Activated naive CD8-positive, alpha-beta T cell treated with anti-CD3 and anti-CD28 coated beads for 36 hours (primary cell): ENCODE measurements around the gene TMED9. TPM values are rescaled to one million over a fixed set of nuclear protein-coding genes. Genes with fewer than 3 reads are reported as not detected.
A peak's percentile ranks its signal among the peaks of the same experiment; 100 is the strongest.
"Not testable (repeated sequence)": the region's sequence is repeated elsewhere in the genome, so short reads cannot be mapped to it uniquely, and the experiment has no call there.

Experiments used
- DNase-seq: peaks from one replicate; pipeline ENCODE4 v3.0.0; 2021
- H3K27ac Mint-ChIP-seq: one replicate; pipeline ENCODE4 v1.8.0; 2022; ENCODE audit warnings: mild to moderate bottlenecking, moderate library complexity, mixed read lengths
- H3K27me3 Mint-ChIP-seq: one replicate; pipeline ENCODE4 v1.8.0; 2022; ENCODE audit warnings: mild to moderate bottlenecking, mixed read lengths
- H3K36me3 Mint-ChIP-seq: one replicate; pipeline ENCODE4 v1.8.0; 2021; ENCODE audit warnings: mild to moderate bottlenecking, mixed read lengths
- H3K4me1 Mint-ChIP-seq: one replicate; pipeline ENCODE4 v1.8.0; 2021; ENCODE audit warnings: mixed read lengths
- H3K4me3 Mint-ChIP-seq: one replicate; pipeline ENCODE4 v1.8.0; 2022; ENCODE audit warnings: mild to moderate bottlenecking, moderate library complexity, mixed read lengths
- H3K9me3 Mint-ChIP-seq: one replicate; pipeline ENCODE4 v1.8.0; 2022; ENCODE audit warnings: mixed read lengths
- total RNA-seq, 2 experiments: library from RNA; stranded (reverse); gene quantifications; one replicate each; pipeline ENCODE4 v1.2.3, GENCODE V29; 2021

The TMED9 gene
- total RNA-seq, 2 experiments from 2014 or later: 102 to 103 TPM

DNA sequence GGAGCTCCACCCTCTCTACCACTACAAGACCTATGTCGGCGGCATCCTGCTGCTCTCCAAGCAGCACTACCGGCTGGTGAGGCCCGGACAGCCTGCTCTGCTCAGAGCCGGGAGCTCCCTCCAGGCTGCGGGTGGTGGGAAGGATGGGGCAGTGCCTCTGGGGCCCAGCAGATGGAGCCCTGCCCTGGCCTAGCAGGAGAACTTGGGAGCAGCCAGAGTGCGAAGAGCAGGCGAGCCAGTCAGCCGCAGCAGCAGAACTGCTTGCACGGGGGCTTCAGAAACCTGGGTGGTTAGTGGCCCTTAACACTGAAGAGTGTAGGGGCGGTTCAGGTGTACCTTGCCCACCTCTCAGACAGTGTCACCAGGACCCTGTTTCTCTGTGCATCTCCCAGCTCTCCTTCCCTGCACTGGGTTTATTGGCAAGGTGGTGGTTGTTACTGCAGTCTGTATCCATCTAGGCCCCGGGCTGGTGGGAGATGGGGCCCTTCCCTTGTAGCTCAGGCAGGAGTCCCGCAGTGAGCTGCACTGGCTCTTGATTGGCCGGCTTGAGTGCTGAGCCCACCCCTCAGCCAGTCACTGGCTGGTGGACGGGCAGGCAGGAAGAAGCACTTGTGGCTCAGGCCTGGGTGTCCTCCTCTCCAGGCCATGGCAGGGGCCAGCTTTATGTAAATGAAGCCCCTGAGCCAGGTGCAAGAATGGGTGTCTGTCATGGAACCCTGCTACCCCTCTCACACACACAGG is 15.6 kb downstream of the TMED9 start:
- DNase-seq: peak; percentile 75
- Mint-ChIP-seq H3K27me3 (no peaks in the 10 kb centered on the region), H3K27ac (no peak overlapping the region), H3K36me3 (peaks cover 5% of the 10 kb centered on the region), H3K9me3 (no peaks in the 10 kb centered on the region), H3K4me1 (peaks cover 8% of the 10 kb centered on the region), H3K4me3 (no peak overlapping the region)

DNA sequence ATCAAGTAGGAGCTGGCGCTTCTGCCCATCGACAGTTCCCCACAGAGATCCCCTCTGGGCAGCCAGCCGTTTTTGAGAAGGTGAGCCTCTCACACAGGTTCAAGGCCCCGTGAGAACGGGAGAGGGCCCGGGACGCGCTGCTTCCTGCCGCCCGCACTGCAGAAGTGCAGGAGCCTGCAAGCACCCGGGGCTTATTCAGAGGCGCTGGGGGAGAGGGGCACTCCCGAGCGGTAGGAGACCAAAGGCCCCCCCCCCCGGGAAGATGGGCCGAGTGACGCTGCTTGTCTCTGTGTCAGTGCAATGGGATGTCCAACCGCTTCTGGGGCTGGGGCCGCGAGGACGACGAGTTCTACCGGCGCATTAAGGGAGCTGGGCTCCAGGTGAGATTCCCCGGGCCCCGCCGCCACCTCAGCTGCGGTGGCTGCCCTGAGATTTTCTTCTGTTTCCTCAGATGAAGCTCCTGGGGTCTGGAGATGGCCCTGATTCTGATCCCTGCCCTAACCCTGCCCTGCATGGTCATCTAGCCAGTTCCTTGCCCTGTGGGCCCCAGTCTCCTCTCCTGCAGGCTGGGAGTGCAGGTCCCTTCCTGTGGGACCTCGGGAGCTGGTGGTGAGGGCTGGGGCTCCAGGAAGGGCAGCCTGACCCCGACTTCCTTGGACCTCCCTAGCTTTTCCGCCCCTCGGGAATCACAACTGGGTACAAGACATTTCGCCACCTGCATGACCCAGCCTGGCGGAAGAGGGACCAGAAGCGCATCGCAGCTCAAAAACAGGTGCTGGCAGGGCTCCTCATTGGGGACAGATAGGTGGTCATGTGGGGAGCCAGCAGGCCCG is 16.5 kb downstream of the TMED9 start:
- peaks cover 6% of the 10 kb centered on the region for H3K4me1 Mint-ChIP-seq
- peaks cover 3% of the 10 kb centered on the region for H3K36me3 Mint-ChIP-seq
- H3K27ac Mint-ChIP-seq: no peak overlapping the region
- no peak overlapping the region for H3K4me3 Mint-ChIP-seq
- H3K9me3 Mint-ChIP-seq: no peaks in the 10 kb centered on the region
- no peak for DNase-seq
- H3K27me3 Mint-ChIP-seq: no peaks in the 10 kb centered on the region

DNA sequence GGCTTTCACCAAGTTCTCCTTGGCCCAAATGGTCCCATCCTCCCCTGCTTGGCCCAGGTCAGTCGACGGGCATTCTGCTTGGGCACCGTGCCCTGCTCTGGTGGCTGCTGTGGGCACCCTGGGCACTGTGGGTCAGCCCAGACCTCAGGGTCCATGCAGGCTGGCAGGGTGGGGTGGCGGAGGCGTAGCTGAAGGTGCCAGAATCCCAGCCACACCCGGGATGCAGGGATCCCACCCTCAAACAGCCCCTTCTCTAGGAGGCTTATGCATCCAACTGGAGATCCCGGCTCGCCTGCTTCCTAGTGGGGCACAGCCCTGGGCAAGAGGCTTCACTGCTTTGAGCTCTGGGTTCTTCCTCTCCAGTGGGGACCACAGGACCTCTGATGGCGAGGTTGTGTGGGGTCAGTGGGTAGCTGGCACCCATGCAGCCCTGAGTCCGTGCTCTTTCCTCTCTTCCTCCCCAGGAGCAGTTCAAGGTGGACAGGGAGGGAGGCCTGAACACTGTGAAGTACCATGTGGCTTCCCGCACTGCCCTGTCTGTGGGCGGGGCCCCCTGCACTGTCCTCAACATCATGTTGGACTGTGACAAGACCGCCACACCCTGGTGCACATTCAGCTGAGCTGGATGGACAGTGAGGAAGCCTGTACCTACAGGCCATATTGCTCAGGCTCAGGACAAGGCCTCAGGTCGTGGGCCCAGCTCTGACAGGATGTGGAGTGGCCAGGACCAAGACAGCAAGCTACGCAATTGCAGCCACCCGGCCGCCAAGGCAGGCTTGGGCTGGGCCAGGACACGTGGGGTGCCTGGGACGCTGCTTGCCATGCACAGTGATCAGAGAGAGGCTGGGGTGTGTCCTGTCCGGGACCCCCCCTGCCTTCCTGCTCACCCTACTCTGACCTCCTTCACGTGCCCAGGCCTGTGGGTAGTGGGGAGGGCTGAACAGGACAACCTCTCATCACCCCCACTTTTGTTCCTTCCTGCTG is 17.4 kb downstream of the TMED9 start:
- DNase-seq: no peak
- peaks cover 5% of the 10 kb centered on the region for H3K4me1 Mint-ChIP-seq
- H3K27me3 Mint-ChIP-seq: no peaks in the 10 kb centered on the region
- no peaks in the 10 kb centered on the region for H3K36me3 Mint-ChIP-seq
- no peak overlapping the region for H3K27ac Mint-ChIP-seq
- no peaks in the 10 kb centered on the region for H3K9me3 Mint-ChIP-seq
- H3K4me3 Mint-ChIP-seq: no peak overlapping the region

DNA sequence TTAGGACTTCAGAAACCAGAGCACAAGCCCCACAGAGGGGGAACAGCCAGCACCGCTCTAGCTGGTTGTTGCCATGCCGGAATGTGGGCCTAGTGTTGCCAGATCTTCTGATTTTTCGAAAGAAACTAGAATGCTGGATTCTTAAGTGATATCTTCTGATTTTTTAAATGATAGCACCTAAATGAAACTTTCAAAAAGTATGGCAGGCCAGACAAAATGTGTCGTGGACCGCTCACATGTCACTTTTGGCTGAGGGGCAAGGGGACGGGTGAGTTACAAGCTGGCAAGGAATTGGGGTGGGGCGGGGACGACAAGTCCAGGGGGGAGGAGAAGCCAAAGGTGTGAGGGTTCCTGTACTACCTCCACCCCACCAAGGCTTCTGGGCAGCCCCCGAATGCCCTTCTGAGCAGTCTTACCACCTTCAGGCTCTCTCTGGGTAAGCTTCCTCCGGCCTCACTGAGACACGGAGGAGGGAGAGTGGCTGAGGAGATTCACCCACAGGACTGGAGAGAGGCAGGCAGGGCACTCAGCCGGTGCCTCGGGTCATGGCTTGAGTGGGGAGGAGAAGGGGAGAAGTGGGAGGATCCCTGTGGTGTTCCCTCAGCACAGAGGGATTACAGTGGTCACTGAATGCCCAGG is 18.2 kb downstream of the TMED9 start:
- no peak overlapping the region for H3K4me3 Mint-ChIP-seq
- peaks cover 5% of the 10 kb centered on the region for H3K4me1 Mint-ChIP-seq
- H3K27me3 Mint-ChIP-seq: no peaks in the 10 kb centered on the region
- no peaks in the 10 kb centered on the region for H3K36me3 Mint-ChIP-seq
- H3K27ac Mint-ChIP-seq: no peak overlapping the region
- H3K9me3 Mint-ChIP-seq: no peaks in the 10 kb centered on the region
- no peak for DNase-seq

DNA sequence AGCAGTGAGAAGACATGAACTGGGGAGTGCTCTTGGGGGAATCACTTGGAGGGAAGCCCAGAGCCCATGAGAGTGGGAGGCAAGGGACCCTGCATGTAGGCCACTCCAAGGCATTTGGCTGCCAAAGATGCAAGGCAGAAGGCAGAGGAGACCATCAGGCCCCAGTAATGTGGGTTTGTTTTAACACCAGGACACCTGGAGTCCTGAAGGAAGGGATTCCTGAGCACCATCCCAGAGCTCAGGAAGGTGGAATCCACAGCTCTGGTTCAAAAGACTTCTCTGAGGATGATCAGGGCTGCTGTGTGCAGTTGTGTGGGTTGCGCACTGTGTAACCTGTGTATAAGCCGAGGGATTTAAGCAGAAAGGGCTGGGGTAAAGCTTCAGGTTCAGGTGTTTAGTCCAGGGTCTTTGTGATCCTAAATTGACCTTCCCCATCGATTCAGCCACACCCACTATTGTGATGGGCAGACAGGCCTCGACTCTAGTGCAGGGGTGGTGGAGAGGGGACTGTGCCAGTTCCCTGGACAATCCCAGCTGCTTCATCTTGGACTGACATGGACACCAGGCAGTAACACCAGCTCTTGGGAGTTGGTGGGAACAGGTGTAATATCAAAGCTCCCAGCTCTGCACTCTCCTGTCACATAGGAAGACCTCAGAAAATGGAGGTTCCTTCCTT is 18.9 kb downstream of the TMED9 start:
- Mint-ChIP-seq H3K27ac (no peak overlapping the region), H3K4me1 (peaks cover 5% of the 10 kb centered on the region), H3K27me3 (no peaks in the 10 kb centered on the region), H3K36me3 (no peaks in the 10 kb centered on the region), H3K4me3 (no peak overlapping the region), H3K9me3 (no peaks in the 10 kb centered on the region)
- no peak for DNase-seq

DNA sequence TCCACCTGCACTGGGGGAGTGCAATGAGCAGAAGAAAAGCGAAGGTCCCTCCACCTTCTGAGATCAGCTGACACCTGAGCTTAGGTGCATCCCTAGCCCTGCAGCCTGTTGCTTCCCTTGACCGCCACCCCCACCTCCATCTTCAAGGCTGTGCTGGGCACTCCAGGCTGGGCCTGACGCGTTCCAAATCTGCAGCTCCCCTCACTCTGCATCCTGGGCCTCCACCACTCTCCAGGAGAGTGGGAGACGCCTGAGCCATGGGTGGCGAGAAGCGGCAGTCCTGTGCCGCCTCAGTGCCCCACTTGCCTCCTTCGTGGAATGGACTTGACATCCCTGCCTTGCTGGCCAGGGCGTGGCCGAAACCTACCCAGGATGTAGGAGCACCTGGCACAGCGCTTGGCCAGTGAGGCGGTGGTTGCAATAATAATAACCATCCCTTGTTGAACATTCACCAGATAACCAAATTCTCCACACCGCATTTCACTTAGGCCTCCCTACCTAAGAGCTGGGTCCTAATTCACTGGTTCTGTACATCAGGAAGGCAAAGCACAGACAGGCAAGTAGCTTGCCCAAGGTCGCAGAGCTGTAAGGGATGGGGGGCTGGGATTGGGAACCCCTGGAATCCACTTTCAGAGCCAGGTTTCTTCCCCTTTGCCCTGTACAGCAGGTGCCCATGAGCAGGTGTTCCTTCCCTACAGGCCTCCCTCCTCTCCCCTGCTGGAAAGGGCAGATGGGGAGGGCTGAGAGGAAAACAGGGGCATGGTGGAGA is 19.6 kb downstream of the TMED9 start:
- Mint-ChIP-seq H3K27ac (no peak overlapping the region), H3K27me3 (no peaks in the 10 kb centered on the region), H3K4me3 (no peak overlapping the region), H3K4me1 (peaks cover 5% of the 10 kb centered on the region), H3K9me3 (no peaks in the 10 kb centered on the region), H3K36me3 (no peaks in the 10 kb centered on the region)
- no peak for DNase-seq

DNA sequence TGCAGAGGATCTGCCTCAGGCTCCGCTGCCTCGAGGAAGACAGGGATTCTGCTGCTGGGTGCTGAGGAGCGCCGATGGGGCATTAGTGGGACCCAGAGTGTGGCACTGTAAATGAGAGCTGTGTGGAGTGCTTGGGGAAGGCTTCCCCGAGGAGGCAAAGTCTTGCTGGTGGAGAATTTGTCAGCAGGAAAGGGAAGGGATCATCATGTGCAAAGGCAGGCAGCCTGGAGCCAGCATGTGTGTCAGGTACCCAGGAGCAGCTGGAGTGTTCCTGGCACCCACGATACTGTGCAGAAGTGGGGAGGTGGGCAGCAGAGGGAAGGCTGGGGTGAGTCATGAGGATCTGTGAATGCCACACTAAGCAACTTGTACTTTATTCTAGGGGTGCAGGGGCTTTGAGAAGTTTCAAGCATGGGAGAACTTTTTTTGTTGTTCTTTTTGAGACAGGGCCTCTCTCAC is 20.2 kb downstream of the TMED9 start:
- Mint-ChIP-seq H3K4me1 (peaks cover 2% of the 10 kb centered on the region), H3K36me3 (peaks cover 2% of the 10 kb centered on the region), H3K4me3 (no peak overlapping the region), H3K9me3 (no peaks in the 10 kb centered on the region), H3K27ac (peak overlapping the region; percentile 34), H3K27me3 (no peaks in the 10 kb centered on the region)
- no peak for DNase-seq

DNA sequence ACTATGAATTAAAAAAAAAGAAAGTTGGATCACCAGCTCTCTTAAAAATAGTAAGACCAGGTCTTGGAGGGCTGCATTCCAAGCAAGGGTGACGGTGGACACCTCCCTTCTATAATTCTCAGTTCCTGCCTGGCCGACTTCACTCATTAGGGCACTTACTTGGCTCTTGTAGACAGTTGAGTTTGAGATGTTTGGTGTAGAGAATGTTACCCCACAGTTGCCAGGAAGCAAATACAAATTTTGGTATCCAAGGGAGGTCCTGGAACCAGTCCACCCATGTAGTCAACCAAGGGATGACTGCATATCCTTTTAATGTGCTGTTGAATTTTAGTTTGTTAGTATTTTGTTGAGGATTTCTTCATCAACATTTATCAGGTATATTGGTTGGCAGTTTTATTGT is 28.6 kb downstream of the TMED9 start:
- Mint-ChIP-seq H3K27ac (no peak overlapping the region), H3K4me3 (no peak overlapping the region), H3K27me3 (no peaks in the 10 kb centered on the region), H3K9me3 (no peaks in the 10 kb centered on the region), H3K36me3 (peaks cover 23% of the 10 kb centered on the region), H3K4me1 (no peaks in the 10 kb centered on the region)
- DNase-seq: no peak

DNA sequence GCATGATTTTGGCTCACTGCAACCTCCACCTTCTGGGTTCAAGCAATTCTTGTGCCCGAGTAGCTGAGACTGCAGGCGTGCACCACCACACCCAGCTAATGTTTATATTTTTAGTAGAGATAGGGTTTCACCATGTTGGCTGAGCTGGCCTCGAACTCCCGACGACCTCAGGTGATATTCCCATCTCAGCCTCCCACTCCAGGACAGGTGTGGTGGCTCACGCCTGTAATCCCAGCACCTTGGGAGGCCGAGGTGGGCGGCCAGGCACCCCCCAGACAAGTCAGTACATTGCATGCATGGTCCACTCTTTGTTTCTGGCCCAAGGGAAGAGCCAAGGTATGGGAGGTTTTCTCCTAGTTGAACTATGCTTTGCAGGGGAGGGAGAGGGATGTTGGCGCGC is 32.2 kb downstream of the TMED9 start:
- H3K27me3 Mint-ChIP-seq, H3K27ac Mint-ChIP-seq, H3K36me3 Mint-ChIP-seq, DNase-seq, H3K9me3 Mint-ChIP-seq, H3K4me1 Mint-ChIP-seq, H3K4me3 Mint-ChIP-seq: not testable (repeated sequence)

DNA sequence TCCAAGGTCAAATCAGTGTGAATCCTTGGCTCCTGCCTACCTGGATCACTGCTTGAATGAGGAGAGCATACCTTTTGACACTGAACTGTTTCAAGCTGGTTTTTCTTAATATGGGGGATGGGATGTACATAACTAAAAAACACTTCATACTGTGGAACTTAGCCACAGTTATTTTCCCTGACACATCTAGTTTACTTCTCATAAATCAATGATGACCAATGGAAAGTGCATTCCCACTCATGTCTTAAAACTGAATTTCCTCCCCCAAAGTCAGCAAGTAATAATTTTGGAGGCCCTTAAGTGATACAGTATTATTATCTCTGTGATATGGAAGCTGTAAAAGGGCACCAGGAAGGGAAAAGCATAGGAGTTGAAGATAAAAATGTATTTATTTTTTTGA is 38.2 kb downstream of the TMED9 start:
- peaks cover 10% of the 10 kb centered on the region for H3K36me3 Mint-ChIP-seq
- H3K9me3 Mint-ChIP-seq, H3K4me1 Mint-ChIP-seq, DNase-seq, H3K4me3 Mint-ChIP-seq, H3K27me3 Mint-ChIP-seq, H3K27ac Mint-ChIP-seq: not testable (repeated sequence)

DNA sequence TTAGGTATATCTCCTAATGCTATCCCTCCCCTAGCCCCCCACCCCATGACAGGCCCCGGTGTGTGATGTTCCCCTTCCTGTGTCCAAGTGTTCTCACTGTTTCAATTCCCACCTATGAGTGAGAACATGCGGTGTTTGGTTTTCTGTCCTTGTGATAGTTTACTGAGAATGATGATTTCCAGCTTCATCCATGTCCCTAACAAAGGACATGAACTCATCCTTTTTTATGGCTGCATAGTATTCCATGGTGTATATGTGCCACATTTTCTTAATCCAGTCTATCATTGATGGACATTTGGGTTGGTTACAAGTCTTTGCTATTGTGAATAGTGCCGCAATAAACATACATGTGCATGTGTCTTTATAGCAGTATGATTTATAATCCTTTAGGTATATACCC is 42.9 kb downstream of the TMED9 start:
- not testable (repeated sequence) for H3K27ac Mint-ChIP-seq, H3K4me3 Mint-ChIP-seq, H3K4me1 Mint-ChIP-seq, DNase-seq, H3K27me3 Mint-ChIP-seq
- Mint-ChIP-seq H3K36me3 (peaks cover 31% of the 10 kb centered on the region), H3K9me3 (peaks cover 14% of the 10 kb centered on the region)

DNA sequence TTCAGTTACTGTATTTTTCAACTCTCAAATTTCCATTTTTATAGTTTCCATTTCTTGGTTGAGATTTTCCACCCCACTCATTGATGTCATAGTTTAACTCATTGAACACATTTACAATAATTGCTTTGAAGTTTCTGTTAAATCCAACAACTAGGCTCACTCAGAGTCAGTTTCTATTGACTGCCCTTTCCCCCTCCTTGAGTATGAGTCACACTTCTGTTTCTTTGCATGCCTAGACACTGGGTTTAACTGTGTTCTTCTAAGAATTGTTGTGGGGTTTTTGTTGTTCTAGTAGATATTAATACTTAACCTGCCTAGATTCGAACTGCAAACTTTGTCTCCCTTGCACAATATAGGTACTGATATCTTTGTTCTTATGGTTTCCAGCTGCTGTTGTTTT is 53.5 kb downstream of the TMED9 start:
- H3K9me3 Mint-ChIP-seq, DNase-seq, H3K4me1 Mint-ChIP-seq, H3K27me3 Mint-ChIP-seq, H3K4me3 Mint-ChIP-seq: not testable (repeated sequence)
- Mint-ChIP-seq H3K27ac (peak overlapping the region; percentile 71), H3K36me3 (peaks cover 36% of the 10 kb centered on the region)
